Subcutaneous adipose tissue (tissue), 4 donors: ENCODE results near the gene MFSD2A. TPM values are rescaled to one million over a fixed set of nuclear protein-coding genes. Genes with fewer than 3 reads are reported as not detected.

Experiments used
- CTCF ChIP-seq: fragments of 450-650 bp; IDR thresholded peaks from one replicate; pipeline ENCODE4 v1.5.1; 2016; ENCODE audit warnings: low read depth, mild to moderate bottlenecking, control low read depth, antibody characterized with exemption, moderate library complexity
- total RNA-seq, 4 donors: library from RNA; depleted of rRNA; stranded (reverse); fragments of >200 nt; gene quantifications; one replicate each; pipeline ENCODE4 v1.1.0, GENCODE V29; 2016

Gene MFSD2A
- total RNA-seq, 4 donors from 2014 or later: 0.66 to 4.6 (median 2.6) TPM

GRCh38 chr1:39933956-39934941, 20.7 kb upstream of the MFSD2A start:
- no peak for TF ChIP-seq CTCF

DNA sequence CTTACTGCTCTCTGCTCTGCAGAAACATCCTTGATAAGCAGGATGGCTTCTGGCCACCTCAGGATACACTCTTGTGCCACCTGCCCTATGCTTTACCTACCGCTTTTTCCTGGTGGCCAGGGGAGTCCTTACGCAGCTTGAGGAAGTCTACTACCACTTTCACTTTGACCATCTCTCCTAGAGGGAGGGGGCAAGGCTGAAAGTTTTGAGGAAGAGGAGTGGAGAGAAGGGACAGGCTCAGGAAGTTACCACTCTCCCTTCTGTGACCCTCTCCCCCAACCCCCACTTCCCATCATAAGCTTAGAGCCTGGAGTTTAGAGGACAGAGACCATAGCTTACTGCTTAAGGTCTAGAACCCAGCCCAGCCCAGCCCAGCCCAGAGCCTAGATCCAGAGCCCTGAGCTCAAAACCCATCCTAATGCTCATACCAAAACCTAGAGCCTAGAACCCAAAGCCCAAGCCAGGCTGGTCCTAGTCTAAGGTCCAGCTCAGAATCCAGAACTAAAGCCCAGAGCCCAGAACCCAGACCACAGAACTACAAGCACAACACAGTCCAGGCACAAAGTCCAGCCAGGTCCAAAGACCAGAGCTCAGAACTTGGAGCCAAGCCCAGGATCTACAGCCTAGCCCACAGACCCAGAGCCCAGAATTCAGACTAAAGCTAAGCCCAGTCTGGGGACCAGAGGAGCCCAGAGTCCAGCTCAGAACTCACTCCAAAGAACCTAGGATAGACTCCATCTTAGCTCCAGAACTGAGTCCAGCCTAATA, 18.0 kb upstream of the MFSD2A start:
- TF ChIP-seq CTCF: no peak

GRCh38 chr1:39938856-39939255, 16.1 kb upstream of the MFSD2A start:
- no peak for TF ChIP-seq CTCF

DNA sequence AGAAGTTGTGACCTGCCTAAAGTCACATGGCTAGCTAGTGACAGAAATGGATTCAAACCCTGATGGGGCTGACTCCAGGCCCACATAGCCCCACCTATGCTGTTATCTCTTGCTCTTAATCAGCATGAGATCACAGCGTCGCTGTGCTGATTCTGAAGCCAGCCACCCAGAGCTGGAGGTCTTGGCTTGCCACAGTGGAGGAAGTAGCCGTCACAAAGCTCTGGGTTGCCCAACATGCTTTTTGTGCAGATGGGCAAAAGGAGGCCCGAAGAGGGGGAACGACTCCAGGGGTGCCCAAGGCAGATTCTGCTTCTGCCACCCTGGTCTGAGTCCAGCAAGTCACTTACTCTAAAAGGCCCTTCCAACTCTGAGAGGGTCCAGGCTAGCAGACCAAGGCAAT, 14.7 kb upstream of the MFSD2A start:
- no peak for TF ChIP-seq CTCF

GRCh38 chr1:39940980-39941871, 13.7 kb upstream of the MFSD2A start:
- TF ChIP-seq CTCF: no peak

- TF ChIP-seq CTCF: no peak
Measured at GRCh38 chr1:39943471-39944290, 11.3 kb upstream of the MFSD2A start.
